WI38 (cell line): ENCODE data around the gene ZBTB7A.

Experiments used
- H3K4me3 ChIP-seq: 2 replicates; pipeline ENCODE4 v1.5.1; 2011; ENCODE audit warnings: low read depth, mild to moderate bottlenecking, control low read depth, low read length
- TF ChIP-seq, protein P1 (sequence below): IDR thresholded peaks from 2 replicates; pipeline ENCODE4 v1.5.1; 2012; ENCODE audit warnings: low read depth, mild to moderate bottlenecking, control low read depth, low read length

ZBTB7A gene

DNA sequence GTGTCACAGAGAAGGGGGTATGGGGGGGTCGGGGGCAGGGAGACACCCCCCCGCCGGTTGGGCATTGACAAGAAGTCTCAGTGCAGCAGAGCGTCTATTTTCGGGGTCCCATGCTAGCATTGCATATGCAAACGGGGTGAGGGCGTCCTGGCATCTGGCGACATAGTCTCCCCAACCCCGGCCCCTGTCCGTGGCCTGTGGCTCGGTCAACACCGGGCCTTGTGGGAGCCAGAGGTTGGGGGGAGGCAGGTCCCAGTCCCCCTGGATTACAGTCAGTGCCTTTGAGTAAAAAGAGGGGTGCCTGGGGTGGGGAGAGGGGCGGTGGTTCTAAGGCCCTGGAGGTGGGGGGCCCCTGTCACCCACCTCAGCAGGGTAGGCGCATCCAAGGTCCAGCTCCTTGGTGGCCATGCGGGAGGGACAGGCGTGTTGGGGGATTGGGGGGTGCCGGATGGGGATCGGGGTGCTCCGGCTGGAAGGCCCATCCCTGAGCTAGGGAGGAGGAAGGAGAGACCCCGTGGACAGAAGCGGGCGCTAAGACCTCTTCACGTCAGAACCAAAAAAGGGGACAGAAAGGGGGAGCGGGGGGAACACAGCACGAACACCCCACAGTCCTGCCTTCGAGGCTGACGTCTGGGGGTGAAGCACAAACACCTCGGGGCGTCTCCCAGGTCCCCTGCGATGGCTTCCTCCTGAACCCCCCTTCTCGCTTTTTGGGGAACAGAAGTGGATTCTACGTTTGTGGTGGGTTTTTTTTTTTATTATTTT, 20.9 kb downstream of the ZBTB7A start:
- TF ChIP-seq, protein P1, sequence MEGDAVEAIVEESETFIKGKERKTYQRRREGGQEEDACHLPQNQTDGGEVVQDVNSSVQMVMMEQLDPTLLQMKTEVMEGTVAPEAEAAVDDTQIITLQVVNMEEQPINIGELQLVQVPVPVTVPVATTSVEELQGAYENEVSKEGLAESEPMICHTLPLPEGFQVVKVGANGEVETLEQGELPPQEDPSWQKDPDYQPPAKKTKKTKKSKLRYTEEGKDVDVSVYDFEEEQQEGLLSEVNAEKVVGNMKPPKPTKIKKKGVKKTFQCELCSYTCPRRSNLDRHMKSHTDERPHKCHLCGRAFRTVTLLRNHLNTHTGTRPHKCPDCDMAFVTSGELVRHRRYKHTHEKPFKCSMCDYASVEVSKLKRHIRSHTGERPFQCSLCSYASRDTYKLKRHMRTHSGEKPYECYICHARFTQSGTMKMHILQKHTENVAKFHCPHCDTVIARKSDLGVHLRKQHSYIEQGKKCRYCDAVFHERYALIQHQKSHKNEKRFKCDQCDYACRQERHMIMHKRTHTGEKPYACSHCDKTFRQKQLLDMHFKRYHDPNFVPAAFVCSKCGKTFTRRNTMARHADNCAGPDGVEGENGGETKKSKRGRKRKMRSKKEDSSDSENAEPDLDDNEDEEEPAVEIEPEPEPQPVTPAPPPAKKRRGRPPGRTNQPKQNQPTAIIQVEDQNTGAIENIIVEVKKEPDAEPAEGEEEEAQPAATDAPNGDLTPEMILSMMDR, result no peak
- no peak overlapping the region for H3K4me3 ChIP-seq

GRCh38 chr19:4044990-4045465, 21.7 kb downstream of the ZBTB7A start:
- H3K4me3 ChIP-seq, result no peak overlapping the region
- TF ChIP-seq, protein P1, result no peak

- TF ChIP-seq, protein P1, result no peak
- H3K4me3 ChIP-seq, result no peak overlapping the region
Measured at GRCh38 chr19:4043966-4044715, 22.6 kb downstream of the ZBTB7A start.

- TF ChIP-seq, protein P1, result no peak
- no peak overlapping the region for H3K4me3 ChIP-seq
Measured at GRCh38 chr19:4043401-4043800, 23.3 kb downstream of the ZBTB7A start.

DNA sequence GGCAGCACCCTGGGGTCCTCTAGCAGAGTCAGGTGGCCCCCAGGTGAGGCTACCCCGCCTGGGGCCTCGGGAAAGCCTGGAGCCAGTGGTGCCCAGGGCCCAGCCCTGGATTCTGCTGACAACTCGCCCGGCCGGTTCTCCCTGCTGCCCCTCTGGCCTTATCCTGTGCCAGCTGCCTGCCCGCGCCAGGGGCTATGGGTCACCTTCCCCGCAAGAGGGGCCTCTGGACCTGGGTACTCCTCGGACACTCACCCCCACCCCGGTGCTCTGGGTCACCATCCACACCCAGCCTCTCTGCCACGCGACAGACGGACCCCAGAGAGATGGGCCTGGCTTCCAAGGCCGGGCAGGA, 24.0 kb downstream of the ZBTB7A start:
- TF ChIP-seq, protein P1, result no peak
- no peak overlapping the region for H3K4me3 ChIP-seq

DNA sequence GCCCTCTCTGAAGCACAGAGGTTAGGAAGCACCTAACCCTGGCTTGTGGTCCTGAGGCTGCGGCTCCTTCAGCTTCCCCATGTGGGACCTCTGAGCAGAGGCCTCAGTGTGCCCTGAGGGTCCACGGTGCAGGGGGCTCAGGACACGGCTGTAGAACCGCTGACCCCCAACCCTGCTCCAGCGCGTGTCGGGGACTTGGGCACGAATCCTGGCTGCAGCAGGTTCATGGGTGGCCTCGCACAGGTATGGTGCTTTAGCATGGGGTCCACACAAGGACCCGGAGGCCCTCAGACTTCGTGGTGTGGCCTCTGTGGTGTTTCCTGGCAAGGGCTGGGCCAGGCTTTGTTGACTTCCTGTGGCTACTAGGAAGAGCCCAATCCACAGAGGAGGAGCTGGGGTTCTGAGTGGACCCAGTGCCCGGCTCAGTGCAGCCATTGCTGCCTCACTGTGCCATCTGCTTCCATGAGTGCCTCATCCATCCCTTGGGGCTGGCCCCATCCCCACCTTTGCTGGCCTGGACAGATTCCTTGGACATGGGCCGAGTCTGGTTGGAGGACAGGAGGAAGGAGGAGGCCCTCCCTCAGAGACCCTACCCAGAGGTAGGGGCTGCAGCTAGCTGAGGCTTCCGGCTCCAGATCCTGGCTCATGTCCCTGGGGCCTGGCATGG, 24.5 kb downstream of the ZBTB7A start:
- no peak overlapping the region for H3K4me3 ChIP-seq
- TF ChIP-seq, protein P1, result no peak
